ENCODE data around the gene ACTR5.

GRCh38 chr20:38770546-38770945 is 22.3 kb downstream of the ACTR5 start:
- TF ChIP-seq, protein P1, sequence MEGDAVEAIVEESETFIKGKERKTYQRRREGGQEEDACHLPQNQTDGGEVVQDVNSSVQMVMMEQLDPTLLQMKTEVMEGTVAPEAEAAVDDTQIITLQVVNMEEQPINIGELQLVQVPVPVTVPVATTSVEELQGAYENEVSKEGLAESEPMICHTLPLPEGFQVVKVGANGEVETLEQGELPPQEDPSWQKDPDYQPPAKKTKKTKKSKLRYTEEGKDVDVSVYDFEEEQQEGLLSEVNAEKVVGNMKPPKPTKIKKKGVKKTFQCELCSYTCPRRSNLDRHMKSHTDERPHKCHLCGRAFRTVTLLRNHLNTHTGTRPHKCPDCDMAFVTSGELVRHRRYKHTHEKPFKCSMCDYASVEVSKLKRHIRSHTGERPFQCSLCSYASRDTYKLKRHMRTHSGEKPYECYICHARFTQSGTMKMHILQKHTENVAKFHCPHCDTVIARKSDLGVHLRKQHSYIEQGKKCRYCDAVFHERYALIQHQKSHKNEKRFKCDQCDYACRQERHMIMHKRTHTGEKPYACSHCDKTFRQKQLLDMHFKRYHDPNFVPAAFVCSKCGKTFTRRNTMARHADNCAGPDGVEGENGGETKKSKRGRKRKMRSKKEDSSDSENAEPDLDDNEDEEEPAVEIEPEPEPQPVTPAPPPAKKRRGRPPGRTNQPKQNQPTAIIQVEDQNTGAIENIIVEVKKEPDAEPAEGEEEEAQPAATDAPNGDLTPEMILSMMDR (IDR thresholded peaks at IDR 0.05 in 2 of 3, conservative IDR thresholded peaks at IDR 0.05 in 1 of 3; ENCODE audit: borderline replicate concordance in 1 of 3, insufficient read depth in 1 of 3, low read depth in 2 of 3, low read length in 2 of 3): no peak
- no peak for TF ChIP-seq RAD21 (IDR thresholded peaks at IDR 0.05; ENCODE audit: low read depth)
- no peak for TF ChIP-seq POLR2A (IDR thresholded peaks at IDR 0.05; ENCODE audit: borderline replicate concordance, extremely low read depth, insufficient read depth, insufficient read length)
- no peak for TF ChIP-seq SP1 (IDR thresholded peaks at IDR 0.05; ENCODE audit: low read depth)
- no peak for TF ChIP-seq JUND (IDR thresholded peaks at IDR 0.05)
- TF ChIP-seq YY1 (IDR thresholded peaks at IDR 0.05; ENCODE audit: extremely low read depth, insufficient replicate concordance, low read depth, low read length): no peak
- TF ChIP-seq, protein P2, sequence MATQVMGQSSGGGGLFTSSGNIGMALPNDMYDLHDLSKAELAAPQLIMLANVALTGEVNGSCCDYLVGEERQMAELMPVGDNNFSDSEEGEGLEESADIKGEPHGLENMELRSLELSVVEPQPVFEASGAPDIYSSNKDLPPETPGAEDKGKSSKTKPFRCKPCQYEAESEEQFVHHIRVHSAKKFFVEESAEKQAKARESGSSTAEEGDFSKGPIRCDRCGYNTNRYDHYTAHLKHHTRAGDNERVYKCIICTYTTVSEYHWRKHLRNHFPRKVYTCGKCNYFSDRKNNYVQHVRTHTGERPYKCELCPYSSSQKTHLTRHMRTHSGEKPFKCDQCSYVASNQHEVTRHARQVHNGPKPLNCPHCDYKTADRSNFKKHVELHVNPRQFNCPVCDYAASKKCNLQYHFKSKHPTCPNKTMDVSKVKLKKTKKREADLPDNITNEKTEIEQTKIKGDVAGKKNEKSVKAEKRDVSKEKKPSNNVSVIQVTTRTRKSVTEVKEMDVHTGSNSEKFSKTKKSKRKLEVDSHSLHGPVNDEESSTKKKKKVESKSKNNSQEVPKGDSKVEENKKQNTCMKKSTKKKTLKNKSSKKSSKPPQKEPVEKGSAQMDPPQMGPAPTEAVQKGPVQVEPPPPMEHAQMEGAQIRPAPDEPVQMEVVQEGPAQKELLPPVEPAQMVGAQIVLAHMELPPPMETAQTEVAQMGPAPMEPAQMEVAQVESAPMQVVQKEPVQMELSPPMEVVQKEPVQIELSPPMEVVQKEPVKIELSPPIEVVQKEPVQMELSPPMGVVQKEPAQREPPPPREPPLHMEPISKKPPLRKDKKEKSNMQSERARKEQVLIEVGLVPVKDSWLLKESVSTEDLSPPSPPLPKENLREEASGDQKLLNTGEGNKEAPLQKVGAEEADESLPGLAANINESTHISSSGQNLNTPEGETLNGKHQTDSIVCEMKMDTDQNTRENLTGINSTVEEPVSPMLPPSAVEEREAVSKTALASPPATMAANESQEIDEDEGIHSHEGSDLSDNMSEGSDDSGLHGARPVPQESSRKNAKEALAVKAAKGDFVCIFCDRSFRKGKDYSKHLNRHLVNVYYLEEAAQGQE (IDR thresholded peaks at IDR 0.05; ENCODE audit: low read depth): no peak

All from HCT116 (cell line).